Caco-2 (cell line): ENCODE results near the gene PXK. TPM values are rescaled to one million over a fixed set of nuclear protein-coding genes. Genes with fewer than 3 reads are reported as not detected.

Experiments
- BruUV-seq: library from RNA; stranded (reverse); fragments of 400-500 nt; replicated peaks from 2 replicates; lab custom pipeline; 2021; lab: Mats Ljungman, UMichigan
- CTCF ChIA-PET: fragments of 300-600 bp; sonication (Branson Sonifier 250); formaldehyde crosslinking; loops from one replicate; lab custom pipeline; 2022; ENCODE audit warnings: antibody characterized with exemption; lab: Charles Lee
- POLR2A ChIA-PET: fragments of 300-600 bp; sonication (Branson Sonifier 250); formaldehyde crosslinking; loops from one replicate; lab custom pipeline; 2022; ENCODE audit warnings: antibody characterized with exemption; lab: Charles Lee
- DNase-seq, 2 experiments: peaks; one replicate each; pipeline versions ENCODE4 v3.0.0 to v3.0.0-alpha.2; 2020 to 2022
- H3K27me3 ChIP-seq: replicated peaks from 2 replicates; pipeline ENCODE4 v1.6.0; 2011; ENCODE audit warnings: low read length; ENCODE audit not compliant: control insufficient read depth, insufficient read depth
- H3K36me3 ChIP-seq: 2 replicates; pipeline ENCODE4 v1.5.1; 2011; ENCODE audit warnings: low read length; ENCODE audit not compliant: control insufficient read depth, insufficient read depth
- H3K4me1 ChIP-seq: fragments of 250-450 bp; sonication (Bioruptor Pico); 2 replicates; pipeline ENCODE4 v1.5.1; 2020; ENCODE audit warnings: mild to moderate bottlenecking
- H3K4me3 ChIP-seq: 2 replicates; pipeline ENCODE4 v1.5.1; 2011; ENCODE audit warnings: low read depth, mild to moderate bottlenecking, control low read depth, low read length
- H3K9me3 ChIP-seq: fragments of 250-450 bp; sonication (Bioruptor Pico); 2 replicates; pipeline ENCODE4 v1.5.1; 2020; ENCODE audit warnings: mild to moderate bottlenecking, moderate library complexity
- H3K27ac Mint-ChIP-seq: one replicate; pipeline ENCODE4 v1.8.0; 2022; ENCODE audit warnings: mixed read lengths; ENCODE audit not compliant: unreplicated experiment
- H3K27me3 Mint-ChIP-seq: one replicate; pipeline ENCODE4 v1.8.0; 2022; ENCODE audit warnings: mixed read lengths; ENCODE audit not compliant: insufficient read depth, unreplicated experiment
- H3K36me3 Mint-ChIP-seq: one replicate; pipeline ENCODE4 v1.8.0; 2022; ENCODE audit warnings: mild to moderate bottlenecking, mixed read lengths; ENCODE audit not compliant: insufficient read depth, unreplicated experiment
- H3K4me1 Mint-ChIP-seq: one replicate; pipeline ENCODE4 v1.8.0; 2022; ENCODE audit warnings: low read depth, mixed read lengths; ENCODE audit not compliant: unreplicated experiment
- H3K4me3 Mint-ChIP-seq: one replicate; pipeline ENCODE4 v1.8.0; 2022; ENCODE audit warnings: mild to moderate bottlenecking, moderate library complexity, mixed read lengths; ENCODE audit not compliant: unreplicated experiment
- H3K9me3 Mint-ChIP-seq: one replicate; pipeline ENCODE4 v1.8.0; 2022; ENCODE audit warnings: mixed read lengths; ENCODE audit not compliant: unreplicated experiment
- intact Hi-C: fragments of 100-400 bp; cut with micrococcal nuclease; formaldehyde crosslinking; loops from one replicate; pipeline ENCODE4 v1.10.0; 2022; ENCODE audit not compliant: unreplicated experiment
- total RNA-seq: library from RNA; stranded (reverse); gene quantifications from 2 replicates; pipeline ENCODE4 v1.2.3, GENCODE V29; 2022
- TF ChIP-seq, protein P1 (sequence below), 2 experiments: fragments of 200-600 bp in 1 of 2; IDR thresholded peaks; 1 replicate in 1 of 2; 2 replicates in 1 of 2; pipeline versions ENCODE4 v1.5.1 to v1.8.0; 2011 to 2022; ENCODE audit warnings: antibody characterized with exemption in 1 of 2, control low read depth in 1 of 2, inconsistent platforms in 1 of 2, low read depth in 1 of 2, low read length in 1 of 2, mild to moderate bottlenecking in 1 of 2, moderate library complexity in 1 of 2; ENCODE audit not compliant: insufficient read depth in 1 of 2, severe bottlenecking in 1 of 2, unreplicated experiment in 1 of 2

Gene PXK
- total RNA-seq, 1 experiment from 2014 or later, result 9.1 TPM

DNA sequence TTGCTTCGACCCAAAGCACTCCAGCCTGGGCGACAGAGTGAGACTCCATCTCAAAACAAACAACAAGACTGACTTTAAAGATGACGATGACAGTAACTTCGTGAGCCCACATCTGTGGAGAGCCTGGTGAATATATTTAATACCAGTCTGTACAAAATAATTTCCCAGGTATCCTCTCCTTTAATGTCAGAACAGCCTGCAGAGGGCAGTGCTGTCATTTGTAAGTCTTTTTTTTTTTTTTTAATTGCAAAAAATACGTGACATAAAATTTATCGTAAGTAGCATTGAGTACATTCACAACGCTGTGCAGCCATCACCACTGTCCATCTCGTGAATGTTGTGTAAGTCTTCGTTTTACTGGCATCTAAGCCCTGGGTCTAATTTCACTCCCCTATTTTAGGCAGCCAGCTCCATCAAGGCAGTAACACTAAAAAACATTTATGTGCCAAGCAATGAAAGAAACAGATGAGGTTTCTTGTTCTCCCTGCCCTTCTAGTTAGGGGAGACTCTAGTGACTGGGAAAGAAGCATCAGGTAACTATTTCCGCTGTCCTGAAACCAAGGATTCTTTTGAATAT, 25.0 kb upstream of the PXK start:
- Mint-ChIP-seq H3K27ac (no peak overlapping the region), H3K27me3 (no peaks in the 10 kb centered on the region), H3K4me3 (peak overlapping the region; percentile 99), H3K9me3 (no peaks in the 10 kb centered on the region), H3K36me3 (peaks cover 57% of the 10 kb centered on the region), H3K4me1 (peaks cover 7% of the 10 kb centered on the region)
- BruUV-seq, result no TSS peak
- TF ChIP-seq, protein P1, sequence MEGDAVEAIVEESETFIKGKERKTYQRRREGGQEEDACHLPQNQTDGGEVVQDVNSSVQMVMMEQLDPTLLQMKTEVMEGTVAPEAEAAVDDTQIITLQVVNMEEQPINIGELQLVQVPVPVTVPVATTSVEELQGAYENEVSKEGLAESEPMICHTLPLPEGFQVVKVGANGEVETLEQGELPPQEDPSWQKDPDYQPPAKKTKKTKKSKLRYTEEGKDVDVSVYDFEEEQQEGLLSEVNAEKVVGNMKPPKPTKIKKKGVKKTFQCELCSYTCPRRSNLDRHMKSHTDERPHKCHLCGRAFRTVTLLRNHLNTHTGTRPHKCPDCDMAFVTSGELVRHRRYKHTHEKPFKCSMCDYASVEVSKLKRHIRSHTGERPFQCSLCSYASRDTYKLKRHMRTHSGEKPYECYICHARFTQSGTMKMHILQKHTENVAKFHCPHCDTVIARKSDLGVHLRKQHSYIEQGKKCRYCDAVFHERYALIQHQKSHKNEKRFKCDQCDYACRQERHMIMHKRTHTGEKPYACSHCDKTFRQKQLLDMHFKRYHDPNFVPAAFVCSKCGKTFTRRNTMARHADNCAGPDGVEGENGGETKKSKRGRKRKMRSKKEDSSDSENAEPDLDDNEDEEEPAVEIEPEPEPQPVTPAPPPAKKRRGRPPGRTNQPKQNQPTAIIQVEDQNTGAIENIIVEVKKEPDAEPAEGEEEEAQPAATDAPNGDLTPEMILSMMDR (IDR thresholded peaks at IDR 0.05; ENCODE audit: insufficient read depth in 1 of 2, low read depth in 1 of 2, low read length in 1 of 2, severe bottlenecking in 1 of 2, unreplicated experiment in 1 of 2), result peak; percentile 23 to 32
- Histone ChIP-seq H3K4me3 (peak overlapping the region; percentile 54), H3K9me3 (no peaks in the 10 kb centered on the region), H3K4me1 (0 out of 2 replicates have a peak, but pooled peaks cover 10% of the 10 kb centered on the region), H3K36me3 (peaks cover 2% of the 10 kb centered on the region), H3K27me3 (no peaks in the 10 kb centered on the region)
- intact Hi-C loops, result loop anchor here (2.0 kb wide), 3 partner anchors 59 to 225 kb away; partner anchors contain the start of gene ABHD6
- ChIA-PET CTCF (interaction anchor here (1.1 to 2.0 kb wide), 3 partner anchors 86 to 132 kb away, joined by 3 to 4 read pairs (median 3); no protein-coding TSS in a partner anchor), POLR2A (no interaction called here)
- peak in 1 of 2 experiments; percentile 22 for DNase-seq

DNA sequence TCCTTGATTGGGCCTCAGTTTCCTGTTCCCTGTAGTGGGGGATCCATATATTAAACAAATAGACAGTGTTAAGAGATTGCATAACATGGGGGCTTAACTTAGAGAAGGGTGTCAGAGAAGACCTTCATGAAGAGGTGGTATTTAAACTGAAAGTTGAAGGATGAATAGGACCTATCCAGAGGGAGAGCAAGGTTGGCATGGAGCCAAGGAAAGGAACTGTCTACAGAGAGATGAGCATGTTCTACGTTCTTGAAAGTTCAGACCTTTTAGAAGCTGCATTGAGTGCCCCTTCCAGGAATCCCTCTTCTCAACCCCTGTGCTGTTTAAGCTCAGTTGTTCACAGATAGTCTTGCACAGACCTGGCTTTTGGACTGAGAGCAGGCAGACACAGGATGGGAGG, 24.0 kb upstream of the PXK start:
- Histone ChIP-seq H3K27me3 (no peaks in the 10 kb centered on the region), H3K4me1 (0 out of 2 replicates have a peak, but pooled peaks cover 10% of the 10 kb centered on the region), H3K36me3 (peaks cover 2% of the 10 kb centered on the region), H3K4me3 (no peak overlapping the region), H3K9me3 (no peaks in the 10 kb centered on the region)
- TF ChIP-seq, protein P1 (IDR thresholded peaks at IDR 0.05; ENCODE audit: insufficient read depth in 1 of 2, low read depth in 1 of 2, low read length in 1 of 2, severe bottlenecking in 1 of 2, unreplicated experiment in 1 of 2), result no peak
- Mint-ChIP-seq H3K27me3 (no peaks in the 10 kb centered on the region), H3K4me3 (peak overlapping the region; percentile 5), H3K36me3 (peaks cover 67% of the 10 kb centered on the region), H3K4me1 (peaks cover 7% of the 10 kb centered on the region), H3K9me3 (no peaks in the 10 kb centered on the region), H3K27ac (no peak overlapping the region)
- no TSS peak for BruUV-seq
- intact Hi-C loops, result no loop called here
- DNase-seq, result no peak
- ChIA-PET POLR2A (no interaction called here), CTCF (interaction anchor here (0.7 to 2.0 kb wide), 4 partner anchors 17 to 300 kb away, joined by 3 to 5 read pairs (median 4); no protein-coding TSS in a partner anchor)

DNA sequence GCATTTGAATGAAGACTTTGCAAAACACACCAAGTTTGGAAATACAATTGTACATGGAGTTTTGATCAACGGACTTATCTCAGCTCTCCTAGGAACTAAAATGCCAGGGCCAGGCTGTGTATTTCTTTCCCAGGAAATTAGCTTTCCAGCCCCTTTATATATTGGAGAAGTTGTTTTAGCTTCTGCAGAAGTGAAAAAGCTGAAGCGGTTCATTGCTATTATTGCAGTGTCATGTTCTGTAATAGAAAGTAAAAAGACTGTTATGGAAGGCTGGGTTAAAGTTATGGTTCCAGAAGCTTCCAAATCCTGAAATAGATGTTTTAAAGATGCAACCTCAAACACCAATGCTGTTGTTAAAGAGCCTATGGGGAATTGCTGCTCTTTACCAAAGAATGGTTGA, 14.9 kb upstream of the PXK start:
- intact Hi-C loops, result no loop called here
- Mint-ChIP-seq H3K4me3 (no peak overlapping the region), H3K4me1 (no peaks in the 10 kb centered on the region), H3K27ac (no peak overlapping the region), H3K9me3 (no peaks in the 10 kb centered on the region), H3K27me3 (no peaks in the 10 kb centered on the region), H3K36me3 (peaks cover 84% of the 10 kb centered on the region)
- Histone ChIP-seq H3K27me3 (no peaks in the 10 kb centered on the region), H3K36me3 (peaks cover 4% of the 10 kb centered on the region; the same call in 1 of the 2 replicates), H3K9me3 (no peaks in the 10 kb centered on the region), H3K4me3 (no peak overlapping the region), H3K4me1 (no peaks in the 10 kb centered on the region)
- ChIA-PET POLR2A (interaction anchor here (0.5 kb wide), 1 partner anchor 99 kb away, joined by 4 read pairs; no protein-coding TSS in a partner anchor), CTCF (interaction anchor here (0.6 to 1.3 kb wide), 2 partner anchors 11 to 1090 kb away, joined by 3 read pairs; partner anchors contain the start of genes HTD2 and RPP14)
- no peak for DNase-seq
- BruUV-seq, result TSS peak; percentile 21
- TF ChIP-seq, protein P1 (IDR thresholded peaks at IDR 0.05; ENCODE audit: insufficient read depth in 1 of 2, low read depth in 1 of 2, low read length in 1 of 2, severe bottlenecking in 1 of 2, unreplicated experiment in 1 of 2), result no peak
